Karpas-422 (cell line): ENCODE data around the gene GLYATL2. TPM values are rescaled to one million over a fixed set of nuclear protein-coding genes. Genes with fewer than 3 reads are reported as not detected.

ENCODE experiments used
- DNase-seq: peaks from one replicate; pipeline ENCODE4 v3.0.0-alpha.2; 2015
- H2AFZ ChIP-seq: fragments of 200-600 bp; sonication (generic); 2 replicates; pipeline ENCODE4 v1.6.1; 2014; ENCODE audit warnings: antibody characterized with exemption, low read length, mixed read lengths
- H3K27ac ChIP-seq: fragments of 200-600 bp; sonication (generic); 2 replicates; pipeline ENCODE4 v1.5.1; 2014; ENCODE audit warnings: mild to moderate bottlenecking, low read length, moderate library complexity
- H3K27me3 ChIP-seq: fragments of 200-600 bp; sonication (generic); 2 replicates; pipeline ENCODE4 v1.6.1; 2014; ENCODE audit warnings: low read length, mixed read lengths
- H3K36me3 ChIP-seq: fragments of 200-600 bp; sonication (generic); 2 replicates; pipeline ENCODE4 v1.6.1; 2014; ENCODE audit warnings: low read length, mixed read lengths; ENCODE audit not compliant: insufficient read depth
- H3K4me1 ChIP-seq: fragments of 200-600 bp; sonication (generic); 2 replicates; pipeline ENCODE4 v1.6.1; 2014; ENCODE audit warnings: mild to moderate bottlenecking, low read length, mixed read lengths
- H3K4me2 ChIP-seq: fragments of 200-600 bp; sonication (generic); 2 replicates; pipeline ENCODE4 v1.6.1; 2014; ENCODE audit warnings: low read length, low read depth, mild to moderate bottlenecking; ENCODE audit not compliant: poor library complexity, severe bottlenecking
- H3K4me3 ChIP-seq: fragments of 200-600 bp; sonication (generic); 2 replicates; pipeline ENCODE4 v1.5.1; 2014; ENCODE audit warnings: mild to moderate bottlenecking, antibody characterized with exemption, low read length, mixed read lengths
- H3K79me2 ChIP-seq: fragments of 200-600 bp; sonication (generic); 2 replicates; pipeline ENCODE4 v1.6.1; 2014; ENCODE audit warnings: mild to moderate bottlenecking, low read length, mixed read lengths
- H3K9ac ChIP-seq: fragments of 200-600 bp; sonication (generic); 2 replicates; pipeline ENCODE4 v1.6.0; 2014; ENCODE audit warnings: low read length
- H3K9me2 ChIP-seq: fragments of 200-600 bp; sonication (generic), shearing (Covaris generic); replicated peaks from 2 replicates; pipeline ENCODE4 v1.6.0; 2014; ENCODE audit warnings: mild to moderate bottlenecking, low read length, moderate library complexity; ENCODE audit not compliant: insufficient read depth
- H3K9me3 ChIP-seq: fragments of 300-700, 200-600 bp; sonication (generic); 2 replicates; pipeline ENCODE4 v1.6.1; 2014; ENCODE audit warnings: low read length, mixed read lengths
- H4K20me1 ChIP-seq: fragments of 200-600 bp; sonication (generic); 2 replicates; pipeline ENCODE4 v1.6.1; 2014; ENCODE audit warnings: mild to moderate bottlenecking, antibody characterized with exemption, low read length, low read depth; ENCODE audit not compliant: insufficient read depth
- total RNA-seq: library from RNA; depleted of rRNA; stranded (reverse); fragments of >200 nt; shearing (Covaris generic); gene quantifications from 2 replicates; pipeline ENCODE4 v1.2.3, GENCODE V29; 2014; ENCODE audit warnings: low replicate concordance; rRNA removed

The GLYATL2 gene, protein sequence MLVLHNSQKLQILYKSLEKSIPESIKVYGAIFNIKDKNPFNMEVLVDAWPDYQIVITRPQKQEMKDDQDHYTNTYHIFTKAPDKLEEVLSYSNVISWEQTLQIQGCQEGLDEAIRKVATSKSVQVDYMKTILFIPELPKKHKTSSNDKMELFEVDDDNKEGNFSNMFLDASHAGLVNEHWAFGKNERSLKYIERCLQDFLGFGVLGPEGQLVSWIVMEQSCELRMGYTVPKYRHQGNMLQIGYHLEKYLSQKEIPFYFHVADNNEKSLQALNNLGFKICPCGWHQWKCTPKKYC
- total RNA-seq, result not detected in 2 replicates

DNA sequence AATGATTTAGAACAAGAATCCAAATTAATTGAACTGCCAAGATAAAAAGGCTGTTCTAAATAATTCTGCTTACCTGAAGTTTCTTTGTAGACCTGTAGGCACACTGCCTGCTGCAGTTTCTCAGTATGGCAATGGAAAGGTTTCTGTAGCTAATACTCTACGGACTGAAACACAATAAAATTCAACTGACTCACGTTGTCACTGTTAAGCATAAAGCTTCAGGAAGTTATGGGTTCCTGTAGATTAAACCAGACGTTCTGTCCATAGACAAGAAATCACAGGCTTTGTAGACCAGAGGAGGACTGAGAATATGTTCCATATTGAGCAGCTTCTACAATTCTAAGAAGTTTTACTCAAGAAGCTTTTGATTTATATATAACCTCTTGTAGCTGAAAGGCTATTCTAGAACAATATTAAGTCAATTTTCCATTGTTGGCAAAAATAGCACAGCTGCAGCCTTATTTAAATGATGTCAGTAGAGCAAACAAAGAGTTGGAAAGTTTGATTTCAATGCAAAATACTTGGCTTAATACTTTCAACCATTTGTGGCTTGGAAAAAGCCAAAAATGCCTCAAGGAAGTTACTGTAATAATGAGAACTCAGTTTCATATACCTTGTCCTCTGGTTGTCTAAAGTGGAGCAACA, at the start of gene GLYATL2:
Gene GLYATL2 (minus strand): TSS at position 344 of the 645 bp plus-strand sequence. CDS start 5,092 bp downstream, outside the sequence.
- Histone ChIP-seq H3K4me3 (no peak within 1 kb of the TSS), H2AFZ (no peak within 1 kb of the TSS), H3K27ac (no peak within 1 kb of the TSS), H3K27me3 (no peaks in the 10 kb centered on the region), H3K9me3 (no peaks in the 10 kb centered on the region), H3K9ac (no peak within 1 kb of the TSS), H3K4me1 (no peaks in the 10 kb centered on the region), H3K79me2 (no peaks in the 10 kb centered on the region), H3K4me2 (no peak within 1 kb of the TSS), H3K36me3 (no peaks in the 10 kb centered on the region), H4K20me1 (no peaks in the 10 kb centered on the region), H3K9me2 (no peaks in the 10 kb centered on the region)
- no peak for DNase-seq

DNA sequence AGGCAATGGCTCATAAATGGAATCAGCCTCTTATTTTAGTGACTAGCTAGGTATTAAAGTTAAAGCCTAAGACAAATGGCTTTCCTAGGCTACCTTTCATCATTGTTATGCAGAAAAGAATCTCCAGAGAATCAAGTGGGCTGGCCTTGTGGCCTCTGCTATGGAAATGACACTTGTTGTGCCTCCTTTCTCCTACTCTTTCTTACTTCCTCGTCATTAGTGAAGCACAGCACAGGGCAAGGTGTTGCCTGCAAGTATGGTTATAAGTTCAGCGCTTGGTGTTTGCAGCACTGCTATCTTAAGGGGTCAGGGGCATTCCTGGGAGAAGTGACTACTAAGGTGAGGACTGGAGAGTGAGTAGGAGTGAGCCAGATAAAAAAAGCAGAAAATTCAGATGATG, 49.4 kb upstream of the GLYATL2 start:
- Histone ChIP-seq H3K36me3 (no peaks in the 10 kb centered on the region), H3K4me3 (no peak overlapping the region), H3K9me2 (no peaks in the 10 kb centered on the region), H3K4me1 (no peaks in the 10 kb centered on the region), H3K9me3 (no peaks in the 10 kb centered on the region), H3K27me3 (no peaks in the 10 kb centered on the region), H2AFZ (no peak overlapping the region), H3K9ac (no peak overlapping the region), H3K27ac (no peak overlapping the region), H3K4me2 (no peak overlapping the region), H4K20me1 (no peaks in the 10 kb centered on the region), H3K79me2 (no peaks in the 10 kb centered on the region)
- no peak for DNase-seq

DNA sequence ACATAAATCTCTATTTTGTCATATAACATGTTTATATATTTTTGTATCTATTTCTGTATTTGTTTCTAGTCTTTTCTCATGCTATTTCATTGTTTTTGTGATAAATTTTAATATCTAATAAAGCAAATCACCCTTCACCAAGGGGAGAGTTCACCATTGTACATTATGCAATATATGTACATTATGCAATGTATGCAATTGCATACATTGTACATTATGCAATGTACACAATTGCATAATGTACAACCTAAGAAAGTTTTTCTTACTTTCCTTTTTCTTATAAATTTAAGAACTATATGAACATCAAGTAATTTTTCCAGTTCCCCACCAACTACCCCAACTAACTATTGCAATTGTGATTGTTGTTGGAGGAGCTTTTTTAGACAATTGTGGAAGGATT, 44.1 kb upstream of the GLYATL2 start:
- Histone ChIP-seq H3K9ac (no peak overlapping the region), H3K36me3 (no peaks in the 10 kb centered on the region), H3K79me2 (no peaks in the 10 kb centered on the region), H3K27ac (no peak overlapping the region), H3K9me3 (no peaks in the 10 kb centered on the region), H3K4me3 (no peak overlapping the region), H3K4me2 (no peak overlapping the region), H3K4me1 (no peaks in the 10 kb centered on the region), H4K20me1 (no peaks in the 10 kb centered on the region), H3K27me3 (0 out of 2 replicates have a peak, but pooled peaks cover 3% of the 10 kb centered on the region), H2AFZ (no peak overlapping the region), H3K9me2 (no peaks in the 10 kb centered on the region)
- DNase-seq, result no peak

DNA sequence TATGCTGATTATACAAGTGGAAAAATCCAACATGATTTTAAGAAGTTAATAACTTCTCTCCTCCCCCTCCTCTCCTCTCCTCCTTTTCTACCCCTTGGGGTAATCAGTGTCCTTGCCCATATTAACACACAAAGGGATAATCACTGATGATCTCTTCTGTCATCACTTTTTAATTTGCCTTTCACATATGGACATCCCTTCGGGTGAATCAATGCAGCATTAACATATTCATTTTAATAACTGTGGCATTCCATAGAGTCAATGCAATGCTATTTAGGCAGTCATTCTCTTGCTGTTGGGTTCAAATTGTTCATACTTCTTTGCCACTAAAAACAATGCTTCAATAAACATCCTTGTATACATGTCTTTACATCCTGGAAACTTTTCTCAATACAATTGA, 42.9 kb upstream of the GLYATL2 start:
- no peaks in the 10 kb centered on the region for H3K36me3 ChIP-seq
- no peaks in the 10 kb centered on the region for H3K79me2 ChIP-seq
- no peak overlapping the region for H3K9ac ChIP-seq
- H3K9me2 ChIP-seq, result no peaks in the 10 kb centered on the region
- H2AFZ ChIP-seq, result no peak overlapping the region
- H3K9me3 ChIP-seq, result no peaks in the 10 kb centered on the region
- H3K4me3 ChIP-seq, result no peak overlapping the region
- 0 out of 2 replicates have a peak, but pooled peaks cover 3% of the 10 kb centered on the region for H3K27me3 ChIP-seq
- H3K4me2 ChIP-seq, result no peak overlapping the region
- no peak for DNase-seq
- no peak overlapping the region for H3K27ac ChIP-seq
- H4K20me1 ChIP-seq, result no peaks in the 10 kb centered on the region
- H3K4me1 ChIP-seq, result no peaks in the 10 kb centered on the region

DNA sequence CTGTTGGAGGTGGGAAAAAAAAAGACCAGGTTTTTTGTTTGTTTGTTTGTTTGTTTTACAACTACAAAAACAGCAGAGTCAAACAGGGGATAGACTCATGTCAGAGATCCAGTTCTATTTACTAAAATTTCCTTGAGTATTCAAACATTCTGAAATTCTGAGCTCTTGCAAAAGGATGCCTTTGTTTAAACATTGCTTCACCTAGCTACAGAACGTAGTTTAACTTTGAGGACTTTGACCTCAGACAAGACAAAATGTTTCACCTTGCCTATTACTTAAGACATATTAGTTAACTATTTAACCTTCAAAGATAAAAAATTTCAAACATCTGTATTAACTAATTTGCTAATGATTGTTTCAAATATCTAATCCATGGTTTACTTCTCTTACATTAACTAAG, 36.1 kb upstream of the GLYATL2 start:
- Histone ChIP-seq H2AFZ (no peak overlapping the region), H3K79me2 (no peaks in the 10 kb centered on the region), H3K9me2 (no peaks in the 10 kb centered on the region), H4K20me1 (no peaks in the 10 kb centered on the region), H3K4me1 (no peaks in the 10 kb centered on the region), H3K27ac (no peak overlapping the region), H3K27me3 (no peaks in the 10 kb centered on the region), H3K4me2 (no peak overlapping the region), H3K9ac (no peak overlapping the region), H3K9me3 (no peaks in the 10 kb centered on the region), H3K4me3 (no peak overlapping the region), H3K36me3 (no peaks in the 10 kb centered on the region)
- no peak for DNase-seq

DNA sequence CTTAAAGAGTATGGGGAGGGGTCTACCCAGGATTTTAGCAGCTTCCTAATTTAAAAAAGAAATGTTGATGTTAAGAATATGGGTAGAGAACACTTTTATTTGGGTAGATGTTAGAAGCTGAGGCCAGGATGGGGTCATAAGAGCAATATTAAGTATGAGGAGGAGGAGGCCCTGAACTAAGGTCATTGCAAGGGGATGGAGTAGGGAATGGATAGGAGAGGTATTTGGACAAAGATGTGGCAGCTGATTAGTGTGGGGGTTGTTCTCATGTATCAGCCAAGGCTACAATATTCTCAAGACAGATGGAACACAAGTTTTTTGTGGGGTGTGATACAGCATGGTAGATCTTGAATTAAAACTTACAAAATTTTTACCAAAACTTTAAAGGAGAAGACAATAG, 35.7 kb upstream of the GLYATL2 start:
- H3K36me3 ChIP-seq, result no peaks in the 10 kb centered on the region
- H3K4me1 ChIP-seq, result no peaks in the 10 kb centered on the region
- H3K27ac ChIP-seq, result no peak overlapping the region
- no peaks in the 10 kb centered on the region for H3K9me2 ChIP-seq
- H3K9me3 ChIP-seq, result no peaks in the 10 kb centered on the region
- no peak overlapping the region for H2AFZ ChIP-seq
- no peak overlapping the region for H3K4me3 ChIP-seq
- no peak overlapping the region for H3K4me2 ChIP-seq
- no peaks in the 10 kb centered on the region for H3K27me3 ChIP-seq
- H4K20me1 ChIP-seq, result no peaks in the 10 kb centered on the region
- no peak overlapping the region for H3K9ac ChIP-seq
- DNase-seq, result no peak
- H3K79me2 ChIP-seq, result no peaks in the 10 kb centered on the region

DNA sequence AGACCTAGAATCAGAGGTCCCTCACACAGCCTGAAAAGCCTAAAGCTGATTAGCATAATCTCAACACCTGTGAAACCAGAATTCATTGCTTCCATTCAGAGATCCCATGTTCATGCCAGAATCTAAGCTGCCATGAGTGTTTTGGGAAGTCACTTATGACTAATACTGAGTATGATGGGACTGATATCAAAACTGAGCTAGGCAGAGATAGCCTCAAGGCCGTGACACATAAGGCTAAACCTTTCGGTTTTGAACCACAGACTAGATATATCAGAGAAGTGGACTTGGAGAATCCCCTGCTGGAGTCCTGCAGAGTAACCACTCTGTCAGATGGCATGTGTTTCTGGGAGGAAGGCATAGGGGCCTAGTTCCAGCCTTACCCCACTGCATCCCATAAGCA, 23.1 kb upstream of the GLYATL2 start:
- H3K36me3 ChIP-seq, result no peaks in the 10 kb centered on the region
- no peaks in the 10 kb centered on the region for H3K27me3 ChIP-seq
- DNase-seq, result no peak
- no peak overlapping the region for H3K4me2 ChIP-seq
- no peak overlapping the region for H3K9ac ChIP-seq
- no peak overlapping the region for H3K27ac ChIP-seq
- H4K20me1 ChIP-seq, result no peaks in the 10 kb centered on the region
- no peaks in the 10 kb centered on the region for H3K79me2 ChIP-seq
- H3K4me3 ChIP-seq, result no peak overlapping the region
- H3K9me2 ChIP-seq, result no peaks in the 10 kb centered on the region
- H3K4me1 ChIP-seq, result no peaks in the 10 kb centered on the region
- H3K9me3 ChIP-seq, result no peaks in the 10 kb centered on the region
- H2AFZ ChIP-seq, result no peak overlapping the region

DNA sequence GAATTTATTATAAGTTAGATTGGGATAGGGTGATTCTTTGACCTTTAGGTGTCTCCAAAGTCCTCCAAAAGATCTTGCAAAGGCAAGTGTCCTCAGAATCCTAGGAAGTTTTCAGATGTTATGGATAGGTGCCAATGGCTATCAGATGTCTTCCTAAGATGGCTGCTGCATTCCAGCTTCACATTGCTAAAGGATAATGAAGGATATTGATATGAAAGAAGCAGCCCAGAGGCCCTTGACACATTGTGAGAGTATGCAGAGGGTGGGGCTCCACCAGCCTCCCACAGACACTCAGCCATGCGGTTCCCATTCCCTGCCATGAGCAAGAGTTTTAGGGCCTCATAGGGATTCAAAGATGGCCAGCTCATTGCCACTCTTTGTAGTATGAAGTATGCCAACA, 22.3 kb upstream of the GLYATL2 start:
- no peak overlapping the region for H3K27ac ChIP-seq
- H3K27me3 ChIP-seq, result no peaks in the 10 kb centered on the region
- no peak overlapping the region for H3K4me3 ChIP-seq
- H3K9me3 ChIP-seq, result no peaks in the 10 kb centered on the region
- no peaks in the 10 kb centered on the region for H3K4me1 ChIP-seq
- H3K4me2 ChIP-seq, result no peak overlapping the region
- no peaks in the 10 kb centered on the region for H3K36me3 ChIP-seq
- no peaks in the 10 kb centered on the region for H3K9me2 ChIP-seq
- no peaks in the 10 kb centered on the region for H3K79me2 ChIP-seq
- H4K20me1 ChIP-seq, result no peaks in the 10 kb centered on the region
- DNase-seq, result no peak
- no peak overlapping the region for H2AFZ ChIP-seq
- H3K9ac ChIP-seq, result no peak overlapping the region
